HG03378 (cell line): Measurements from ENCODE around the gene MYEOV.

Source experiments
- ATAC-seq: cut with Tn5 transposase; IDR thresholded peaks from one replicate; pipeline ENCODE4 v1.9.1; 2021; ENCODE audit warnings: mild to moderate bottlenecking, moderate library complexity; ENCODE audit not compliant: unreplicated experiment

The MYEOV gene

GRCh38 chr11:69293819-69294505 is at the start of gene MYEOV:
Gene MYEOV, plus strand, starts transcription at chr11:69294155. Its CDS starts 1,200 bp downstream, at chr11:69295355.
- no peak for ATAC-seq

GRCh38 chr11:69244266-69244665 is 49.7 kb upstream of the MYEOV start:
- ATAC-seq = no peak

- ATAC-seq = no peak
Measured at GRCh38 chr11:69245041-69245440, 48.9 kb upstream of the MYEOV start.

GRCh38 chr11:69245491-69246345 is 48.2 kb upstream of the MYEOV start:
- ATAC-seq = no peak

GRCh38 chr11:69249311-69250185 is 44.4 kb upstream of the MYEOV start:
- ATAC-seq = no peak

- no peak for ATAC-seq
Measured at GRCh38 chr11:69250186-69251056, 43.5 kb upstream of the MYEOV start.

- ATAC-seq = no peak
Measured at GRCh38 chr11:69251057-69251393, 42.9 kb upstream of the MYEOV start.

- no peak for ATAC-seq
Measured at GRCh38 chr11:69251639-69252489, 42.1 kb upstream of the MYEOV start.

- no peak for ATAC-seq
Measured at GRCh38 chr11:69252490-69252837, 41.5 kb upstream of the MYEOV start.

GRCh38 chr11:69253028-69253427 is 40.9 kb upstream of the MYEOV start:
- no peak for ATAC-seq

- no peak for ATAC-seq
Measured at GRCh38 chr11:69257134-69257533, 36.8 kb upstream of the MYEOV start.

- ATAC-seq = no peak
Measured at GRCh38 chr11:69257838-69258658, 35.9 kb upstream of the MYEOV start.

- no peak for ATAC-seq
Measured at GRCh38 chr11:69259096-69259495, 34.9 kb upstream of the MYEOV start.

- ATAC-seq = no peak
Measured at GRCh38 chr11:69260622-69261021, 33.3 kb upstream of the MYEOV start.

- no peak for ATAC-seq
Measured at GRCh38 chr11:69261116-69261515, 32.8 kb upstream of the MYEOV start.

- no peak for ATAC-seq
Measured at GRCh38 chr11:69262918-69263735, 30.8 kb upstream of the MYEOV start.

- ATAC-seq = no peak
Measured at GRCh38 chr11:69263736-69264052, 30.3 kb upstream of the MYEOV start.

GRCh38 chr11:69264486-69264885 is 29.5 kb upstream of the MYEOV start:
- ATAC-seq = no peak
